Measurements from ENCODE around the gene RAB3IL1.

Gene RAB3IL1

DNA sequence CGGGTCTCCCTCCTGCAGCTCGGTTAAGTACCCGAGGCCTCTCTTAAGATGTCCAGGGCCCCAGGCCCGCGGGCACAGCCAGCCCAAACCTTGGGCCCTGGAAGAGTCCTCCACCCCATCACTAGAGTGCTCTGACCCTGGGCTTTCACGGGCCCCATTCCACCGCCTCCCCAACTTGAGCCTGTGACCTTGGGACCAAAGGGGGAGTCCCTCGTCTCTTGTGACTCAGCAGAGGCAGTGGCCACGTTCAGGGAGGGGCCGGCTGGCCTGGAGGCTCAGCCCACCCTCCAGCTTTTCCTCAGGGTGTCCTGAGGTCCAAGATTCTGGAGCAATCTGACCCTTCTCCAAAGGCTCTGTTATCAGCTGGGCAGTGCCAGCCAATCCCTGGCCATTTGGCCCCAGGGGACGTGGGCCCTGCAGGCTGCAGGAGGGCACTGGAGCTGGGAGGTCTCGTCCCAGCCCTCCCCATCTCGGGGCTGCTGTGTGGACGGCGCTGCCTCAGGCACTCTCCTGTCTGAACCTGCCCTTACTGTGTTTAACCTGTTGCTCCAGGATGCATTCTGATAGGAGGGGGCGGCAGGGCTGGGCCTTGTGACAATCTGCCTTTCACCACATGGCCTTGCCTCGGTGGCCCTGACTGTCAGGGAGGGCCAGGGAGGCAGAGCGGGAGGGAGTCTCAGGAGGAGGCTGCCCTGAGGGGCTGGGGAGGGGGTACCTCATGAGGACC, 51.0 kb downstream of the RAB3IL1 start:
- no peak for DNase-seq (ENCODE audit: low read depth)

GRCh38 chr11:61864814-61865775, 52.3 kb downstream of the RAB3IL1 start:
- no peak for DNase-seq (ENCODE audit: low read depth)

GRCh38 chr11:61863548-61864081, 53.8 kb downstream of the RAB3IL1 start:
- DNase-seq (ENCODE audit: low read depth): no peak

DNA sequence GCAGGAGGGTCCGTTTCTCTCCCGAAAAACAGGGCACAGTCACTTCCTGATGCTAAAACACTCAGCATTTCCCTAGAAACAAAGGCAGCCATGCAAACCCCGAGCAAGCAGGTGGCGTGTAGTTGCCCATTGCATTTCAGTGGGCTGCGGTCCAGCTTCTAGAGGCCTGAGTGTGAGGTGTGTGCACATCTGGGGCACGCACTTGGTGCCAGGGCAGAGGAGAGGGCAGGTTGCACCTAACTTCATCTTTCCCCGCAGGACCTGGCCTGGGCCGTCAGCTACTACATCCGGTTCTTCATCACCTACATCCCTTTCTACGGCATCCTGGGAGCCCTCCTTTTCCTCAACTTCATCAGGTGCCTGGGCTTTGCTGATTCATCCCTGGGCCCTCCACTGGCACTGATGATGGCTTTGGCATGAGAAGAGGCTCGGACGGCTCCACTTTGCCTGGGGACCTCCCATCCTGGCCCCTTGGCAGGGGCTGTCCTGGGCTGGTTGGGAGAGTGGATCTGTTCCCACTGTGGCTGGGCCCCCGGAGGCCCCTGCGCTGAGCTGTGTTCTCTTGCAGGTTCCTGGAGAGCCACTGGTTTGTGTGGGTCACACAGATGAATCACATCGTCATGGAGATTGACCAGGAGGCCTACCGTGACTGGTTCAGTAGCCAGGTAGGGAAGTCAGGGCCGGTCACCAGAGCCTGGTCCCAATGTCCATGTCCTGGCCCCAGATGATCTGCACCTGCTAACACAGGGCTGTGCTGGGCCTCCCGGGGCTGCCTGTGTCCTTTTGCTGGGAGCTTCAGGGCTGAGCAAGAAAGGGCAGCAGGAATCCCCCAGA, 54.4 kb downstream of the RAB3IL1 start:
- no peak for DNase-seq (ENCODE audit: low read depth)

DNA sequence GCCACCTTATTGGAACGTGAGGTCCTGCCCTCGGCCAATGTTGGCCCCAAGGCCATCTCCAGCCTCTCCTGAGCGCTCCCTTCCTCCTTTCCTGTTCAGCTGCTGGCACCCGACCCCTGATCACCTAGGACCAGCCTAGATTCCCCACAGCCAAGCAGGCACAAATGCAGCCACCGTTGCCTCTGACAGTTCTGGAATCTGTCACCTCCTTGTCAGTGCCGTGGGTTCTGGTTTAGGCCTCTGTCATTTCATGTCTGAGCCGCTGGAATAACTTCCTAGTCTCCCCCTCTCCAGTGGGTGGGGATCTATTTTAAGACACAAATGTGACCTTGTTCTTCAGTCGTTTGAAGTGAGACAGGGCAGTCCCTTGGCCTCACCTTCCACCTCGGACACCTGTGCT, 55.7 kb downstream of the RAB3IL1 start:
- no peak for DNase-seq (ENCODE audit: low read depth)

DNA sequence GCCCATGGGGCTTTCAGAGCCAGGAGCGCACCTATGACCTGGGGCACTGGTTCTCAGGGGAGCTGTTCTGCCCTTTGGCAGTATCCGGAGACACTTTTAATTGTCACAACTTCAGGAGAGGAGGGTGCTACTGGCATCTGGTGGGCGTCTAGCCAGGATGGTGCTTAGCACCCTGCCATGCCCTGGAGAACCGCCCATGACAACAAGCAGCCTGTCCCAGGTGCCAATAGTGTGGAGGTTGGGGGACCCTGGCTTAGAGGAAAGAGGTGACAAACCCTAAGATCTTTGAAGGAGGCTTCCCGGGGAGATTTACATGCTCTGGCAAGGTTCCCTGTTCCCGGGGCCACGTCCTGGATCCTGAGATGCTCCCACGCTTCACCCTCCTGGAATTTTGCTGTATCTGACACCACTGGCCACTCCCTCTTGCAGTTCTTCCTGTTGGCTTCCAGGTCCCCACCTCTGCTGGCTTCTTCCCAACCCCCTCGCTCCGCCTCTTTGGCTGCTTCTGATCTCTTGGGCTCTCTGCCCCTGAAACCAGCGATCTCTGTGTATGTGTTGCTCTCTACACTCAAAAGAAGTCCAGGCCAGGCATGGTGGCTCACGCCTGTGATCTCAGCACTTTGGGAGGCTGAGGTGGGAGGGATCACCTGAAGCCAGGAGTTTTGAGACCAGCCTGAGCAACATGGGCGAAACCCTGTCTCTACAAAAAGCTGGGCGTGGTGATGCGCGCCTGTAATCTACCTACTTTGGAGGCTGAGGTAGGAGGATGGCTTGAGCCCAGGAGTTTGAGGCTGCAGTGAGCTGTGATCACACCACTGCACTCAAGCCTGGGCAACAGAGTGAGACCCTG, 57.1 kb downstream of the RAB3IL1 start:
- DNase-seq (ENCODE audit: low read depth): no peak

DNA sequence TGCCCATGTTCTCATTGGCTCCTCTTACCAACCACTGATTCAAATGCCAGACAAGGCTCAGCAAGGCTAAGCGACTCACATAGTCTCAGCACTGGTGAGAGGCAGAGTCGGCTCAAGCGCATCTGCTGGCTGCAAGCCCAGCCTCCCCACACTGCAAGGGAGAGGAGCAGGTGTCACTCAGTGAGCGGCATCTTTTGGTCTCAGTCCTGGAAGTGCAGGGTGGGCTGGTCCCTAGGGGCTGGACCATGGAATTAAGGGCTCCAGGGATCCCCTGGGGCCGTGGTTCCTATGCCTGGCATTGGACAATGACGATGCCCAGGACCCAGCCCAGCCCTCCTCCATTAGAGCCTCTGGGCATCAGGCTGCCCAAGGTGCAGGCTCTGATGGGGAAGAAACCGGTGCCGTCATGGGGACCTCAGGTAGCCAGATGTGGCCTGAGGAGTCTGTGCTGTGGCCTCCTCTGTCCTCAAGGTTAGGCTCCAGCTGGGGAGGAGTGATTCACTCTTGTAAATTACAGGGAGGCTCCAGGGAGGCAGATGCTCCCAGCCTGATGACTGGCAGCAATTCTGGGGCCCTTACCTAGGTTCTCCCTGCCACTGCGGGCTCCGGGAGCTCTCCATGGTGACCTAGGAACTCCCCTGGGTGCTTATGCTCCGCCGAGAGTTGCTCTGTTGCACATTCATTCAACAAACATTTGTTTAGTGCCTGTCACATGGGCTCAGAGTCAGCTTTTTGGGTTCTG, 61.3 kb downstream of the RAB3IL1 start:
- DNase-seq (ENCODE audit: low read depth): no peak

DNA sequence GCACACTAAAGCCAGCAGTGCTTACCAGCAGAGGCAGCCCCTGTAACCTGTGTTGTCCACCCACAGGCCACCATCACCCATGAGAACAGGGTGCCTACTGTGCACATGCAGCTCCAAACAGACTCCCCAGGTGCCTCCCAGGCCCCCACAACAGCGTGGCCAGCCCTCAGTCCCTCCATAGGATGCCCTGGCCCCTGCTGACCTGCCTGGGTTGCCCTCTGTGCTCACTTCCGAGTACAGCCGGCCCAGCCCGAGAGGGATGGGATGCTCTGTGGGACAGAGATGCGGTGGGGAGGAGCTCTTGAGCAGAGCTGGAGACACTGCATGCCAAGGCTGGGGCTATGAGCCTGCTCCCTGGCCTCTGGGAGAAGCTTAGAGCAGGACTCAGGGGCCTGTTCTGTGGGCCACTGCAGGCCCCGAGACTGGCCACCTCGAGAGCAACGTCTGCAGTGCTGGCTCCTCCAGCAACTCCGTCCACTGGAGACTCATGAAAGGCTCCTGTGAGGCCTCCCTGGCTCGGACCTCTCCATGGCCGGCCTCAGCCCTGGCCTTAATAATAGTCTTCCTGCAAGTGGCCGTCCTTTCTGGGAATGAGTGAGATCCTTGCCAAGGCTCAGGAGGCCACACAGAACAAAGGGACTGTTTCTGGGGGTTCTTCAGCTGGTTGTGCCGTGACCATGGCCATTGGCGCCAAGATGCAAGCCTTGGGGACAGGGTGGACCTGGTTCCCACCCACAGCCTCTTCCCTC, 62.2 kb downstream of the RAB3IL1 start:
- no peak for DNase-seq (ENCODE audit: low read depth)

DNA sequence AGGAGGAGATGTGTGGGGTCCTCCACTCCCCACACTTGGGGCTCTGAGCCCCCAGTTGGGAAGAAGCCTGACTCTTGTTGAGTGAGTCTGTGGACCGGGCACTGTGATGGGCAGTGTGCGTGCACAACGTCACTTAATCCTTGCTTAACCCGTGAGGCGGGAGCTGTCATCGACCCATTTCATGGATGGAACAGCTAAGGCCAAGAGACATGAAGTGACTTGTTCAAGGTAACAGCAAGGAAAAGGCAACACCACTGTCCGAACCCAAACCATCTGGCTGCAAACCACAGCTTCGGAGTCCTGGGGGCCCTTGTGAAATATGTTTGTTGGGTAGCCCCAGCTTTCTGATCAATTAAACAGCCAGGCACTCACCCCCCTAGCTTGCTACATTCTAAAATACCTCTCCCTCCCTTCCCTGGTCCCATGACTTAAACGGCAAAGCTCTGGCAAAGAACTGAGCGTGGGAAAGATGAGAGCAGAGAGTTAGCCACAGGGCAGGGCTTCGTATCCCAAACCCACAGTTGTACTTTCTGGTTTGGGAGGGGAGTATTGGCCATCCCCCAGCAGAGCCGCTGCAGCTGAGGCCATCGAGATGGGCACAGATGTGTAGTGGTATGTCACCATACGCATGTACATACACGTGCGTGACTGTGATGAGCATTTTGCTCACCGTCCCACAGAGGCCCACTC, 63.0 kb downstream of the RAB3IL1 start:
- no peak for DNase-seq (ENCODE audit: low read depth)

GRCh38 chr11:61853698-61854169, 63.6 kb downstream of the RAB3IL1 start:
- DNase-seq (ENCODE audit: low read depth): no peak

GRCh38 chr11:61851900-61852295, 65.5 kb downstream of the RAB3IL1 start:
- DNase-seq (ENCODE audit: low read depth): no peak

GRCh38 chr11:61851113-61851899, 66.1 kb downstream of the RAB3IL1 start:
- no peak for DNase-seq (ENCODE audit: low read depth)

DNA sequence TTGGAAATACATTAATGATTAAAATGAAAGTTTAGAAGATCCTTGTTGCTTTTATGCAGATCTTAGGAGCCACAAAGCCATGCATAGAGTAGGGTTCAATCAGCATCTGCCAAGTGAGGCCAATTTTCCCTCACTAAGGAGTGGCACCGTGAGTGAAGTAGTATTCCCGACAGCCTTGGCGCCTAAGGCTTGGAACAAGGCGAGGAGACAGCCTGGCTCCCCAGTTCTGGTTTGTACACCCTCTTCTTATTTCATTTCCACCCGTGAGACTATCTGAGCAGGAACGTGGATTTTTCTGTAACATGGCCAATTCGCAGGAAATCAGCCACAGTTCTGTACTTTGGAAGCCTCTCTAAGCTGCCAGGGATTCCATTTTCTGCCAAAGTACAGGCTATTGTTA, 66.7 kb downstream of the RAB3IL1 start:
- DNase-seq (ENCODE audit: low read depth): no peak

DNA sequence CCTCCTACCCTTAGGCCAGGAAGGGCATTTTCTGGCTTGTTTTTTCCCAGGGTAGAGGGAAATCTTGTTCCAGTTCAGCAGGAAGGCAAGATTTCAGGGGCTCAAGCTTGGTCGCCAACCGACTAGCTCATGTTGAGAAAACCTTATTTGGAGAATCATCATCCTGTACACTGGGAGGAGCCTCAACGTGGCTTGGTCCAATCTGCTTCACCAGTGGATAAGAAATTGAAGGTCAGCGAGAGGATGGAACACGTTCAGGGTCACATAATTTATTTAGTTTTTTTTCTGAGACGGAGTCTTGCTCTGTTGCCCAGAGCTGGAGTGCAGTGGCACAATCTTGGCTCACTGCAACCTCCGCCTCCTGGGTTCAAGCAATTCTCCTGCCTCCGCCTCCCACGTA, 68.7 kb downstream of the RAB3IL1 start:
- DNase-seq (ENCODE audit: low read depth): no peak

DNA sequence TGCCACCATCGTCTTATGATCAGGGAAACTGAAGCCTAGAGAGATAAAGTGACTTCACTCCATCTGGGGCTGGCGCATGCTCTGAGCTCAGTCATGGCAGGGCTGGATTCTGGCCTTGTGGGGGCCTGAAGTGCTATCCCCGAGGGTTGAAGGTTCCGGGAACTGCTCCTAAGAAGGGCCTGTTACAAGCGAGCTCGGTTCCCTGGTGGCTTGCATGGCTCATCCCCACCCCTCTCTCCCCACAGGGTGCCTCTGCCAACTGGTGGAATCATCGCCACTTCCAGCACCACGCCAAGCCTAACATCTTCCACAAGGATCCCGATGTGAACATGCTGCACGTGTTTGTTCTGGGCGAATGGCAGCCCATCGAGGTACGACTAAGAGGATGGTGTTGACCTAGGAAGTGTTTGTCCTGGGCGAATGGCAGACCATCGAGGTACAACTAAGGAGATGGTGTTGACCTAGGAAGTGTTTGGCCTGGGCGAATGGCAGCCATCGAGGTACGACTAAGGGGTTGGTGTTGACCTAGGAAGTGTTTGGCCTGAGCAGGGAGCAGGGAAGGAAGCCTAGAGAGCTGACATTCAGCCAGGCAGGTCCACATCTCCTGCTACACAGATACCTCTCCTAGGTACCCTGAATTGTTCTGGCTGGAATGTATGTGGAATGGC, 69.3 kb downstream of the RAB3IL1 start:
- DNase-seq (ENCODE audit: low read depth): no peak

All from activated gamma-delta T cell treated with anti-CD3 and anti-CD28 coated beads, Interleukin-2, amount 50 U/mL, for 16 hours (primary cell).